Keratinocyte (primary cell): Measurements from ENCODE around the gene PHACTR1.

Experiments used
- EZH2 ChIP-seq: IDR thresholded peaks from one replicate; pipeline ENCODE4 v1.6.1; 2012; ENCODE audit warnings: inconsistent platforms, mild to moderate bottlenecking, low read length, moderate library complexity
- TF ChIP-seq, protein P1 (sequence below), 3 experiments: IDR thresholded peaks in 1 of 3; conservative IDR thresholded peaks in 1 of 3; optimal IDR thresholded peaks in 1 of 3; 2 replicates in 2 of 3; 3 replicates in 1 of 3; pipeline versions ENCODE3 to v1.5.1; 2011; ENCODE audit warnings: low read length in 3 of 3, mild to moderate bottlenecking in 3 of 3, moderate library complexity in 2 of 3, control low read depth in 1 of 3, inconsistent platforms in 1 of 3; ENCODE audit not compliant: insufficient read depth in 2 of 3; ENCODE audit errors: extremely low read depth in 1 of 3

DNA sequence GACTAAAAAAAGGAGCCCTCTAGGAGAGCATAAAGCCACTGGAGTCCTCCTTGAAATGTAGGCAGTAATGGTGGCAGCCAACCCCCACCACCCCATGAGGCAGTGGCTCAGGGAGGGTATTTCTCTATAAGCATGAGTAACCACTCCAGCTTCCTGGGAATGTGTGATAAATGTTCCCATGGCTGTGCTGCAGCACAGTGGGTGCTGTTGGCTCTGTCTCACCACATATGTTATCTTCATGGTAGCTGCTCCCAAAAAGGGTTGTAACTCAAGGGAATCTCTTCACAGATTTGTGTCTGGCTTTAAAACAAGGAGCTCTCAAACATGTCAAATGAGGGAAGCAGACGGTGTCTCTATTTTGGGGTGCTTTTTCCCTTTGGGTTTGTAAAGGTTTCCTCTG lies 7.5 kb upstream of the PHACTR1 start:
- TF ChIP-seq, protein P1, sequence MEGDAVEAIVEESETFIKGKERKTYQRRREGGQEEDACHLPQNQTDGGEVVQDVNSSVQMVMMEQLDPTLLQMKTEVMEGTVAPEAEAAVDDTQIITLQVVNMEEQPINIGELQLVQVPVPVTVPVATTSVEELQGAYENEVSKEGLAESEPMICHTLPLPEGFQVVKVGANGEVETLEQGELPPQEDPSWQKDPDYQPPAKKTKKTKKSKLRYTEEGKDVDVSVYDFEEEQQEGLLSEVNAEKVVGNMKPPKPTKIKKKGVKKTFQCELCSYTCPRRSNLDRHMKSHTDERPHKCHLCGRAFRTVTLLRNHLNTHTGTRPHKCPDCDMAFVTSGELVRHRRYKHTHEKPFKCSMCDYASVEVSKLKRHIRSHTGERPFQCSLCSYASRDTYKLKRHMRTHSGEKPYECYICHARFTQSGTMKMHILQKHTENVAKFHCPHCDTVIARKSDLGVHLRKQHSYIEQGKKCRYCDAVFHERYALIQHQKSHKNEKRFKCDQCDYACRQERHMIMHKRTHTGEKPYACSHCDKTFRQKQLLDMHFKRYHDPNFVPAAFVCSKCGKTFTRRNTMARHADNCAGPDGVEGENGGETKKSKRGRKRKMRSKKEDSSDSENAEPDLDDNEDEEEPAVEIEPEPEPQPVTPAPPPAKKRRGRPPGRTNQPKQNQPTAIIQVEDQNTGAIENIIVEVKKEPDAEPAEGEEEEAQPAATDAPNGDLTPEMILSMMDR (optimal IDR thresholded peaks at IDR 0.05 in 1 of 3, IDR thresholded peaks at IDR 0.05 in 1 of 3, conservative IDR thresholded peaks at IDR 0.05 in 1 of 3; ENCODE audit: extremely low read depth in 1 of 3, insufficient read depth in 2 of 3, low read length in 3 of 3): no peak
- no peak for TF ChIP-seq EZH2
